ENCODE results near the gene THSD8.

The THSD8 gene

GRCh38 chr19:12821761-12822160 lies 19.9 kb downstream of the THSD8 start:
- H3K9me3 ChIP-seq (ENCODE audit: control insufficient read depth, low read length): no peaks in the 10 kb centered on the region
- H3K27me3 ChIP-seq (replicated peaks; ENCODE audit: control insufficient read depth, insufficient read depth, low read length, poor library complexity, severe bottlenecking): peaks cover 12% of the 10 kb centered on the region
- H3K27ac ChIP-seq (ENCODE audit: insufficient read depth, low read length, poor library complexity, severe bottlenecking): no peak overlapping the region
- no peaks in the 10 kb centered on the region for H3K36me3 ChIP-seq (ENCODE audit: control insufficient read depth, insufficient read depth, low read length)
- no peak overlapping the region for H3K4me3 ChIP-seq (ENCODE audit: insufficient read depth, low read depth, low read length, poor library complexity, severe bottlenecking)
- H3K4me1 ChIP-seq (ENCODE audit: control insufficient read depth, insufficient read depth, low read length, poor library complexity, severe bottlenecking): no peaks in the 10 kb centered on the region
- no peak for DNase-seq

- Histone ChIP-seq H3K36me3 (ENCODE audit: control insufficient read depth, insufficient read depth, low read length) (no peaks in the 10 kb centered on the region), H3K4me3 (ENCODE audit: insufficient read depth, low read depth, low read length, poor library complexity, severe bottlenecking) (no peak overlapping the region), H3K27ac (ENCODE audit: insufficient read depth, low read length, poor library complexity, severe bottlenecking) (no peak overlapping the region), H3K4me1 (ENCODE audit: control insufficient read depth, insufficient read depth, low read length, poor library complexity, severe bottlenecking) (no peaks in the 10 kb centered on the region), H3K9me3 (ENCODE audit: control insufficient read depth, low read length) (no peaks in the 10 kb centered on the region), H3K27me3 (replicated peaks; ENCODE audit: control insufficient read depth, insufficient read depth, low read length, poor library complexity, severe bottlenecking) (peaks cover 36% of the 10 kb centered on the region)
- DNase-seq: no peak
Measured at GRCh38 chr19:12825254-12826131, 23.6 kb downstream of the THSD8 start.

- DNase-seq: no peak
- Histone ChIP-seq H3K9me3 (ENCODE audit: control insufficient read depth, low read length) (no peaks in the 10 kb centered on the region), H3K27ac (ENCODE audit: insufficient read depth, low read length, poor library complexity, severe bottlenecking) (no peak overlapping the region), H3K4me1 (ENCODE audit: control insufficient read depth, insufficient read depth, low read length, poor library complexity, severe bottlenecking) (peaks cover 12% of the 10 kb centered on the region), H3K4me3 (ENCODE audit: insufficient read depth, low read depth, low read length, poor library complexity, severe bottlenecking) (no peak overlapping the region), H3K27me3 (replicated peaks; ENCODE audit: control insufficient read depth, insufficient read depth, low read length, poor library complexity, severe bottlenecking) (peaks cover 61% of the 10 kb centered on the region), H3K36me3 (ENCODE audit: control insufficient read depth, insufficient read depth, low read length) (no peaks in the 10 kb centered on the region)
Measured at GRCh38 chr19:12828494-12828893, 26.6 kb downstream of the THSD8 start.

- H3K4me3 ChIP-seq (ENCODE audit: insufficient read depth, low read depth, low read length, poor library complexity, severe bottlenecking): no peak overlapping the region
- H3K27me3 ChIP-seq (replicated peaks; ENCODE audit: control insufficient read depth, insufficient read depth, low read length, poor library complexity, severe bottlenecking): peaks cover 85% of the 10 kb centered on the region
- H3K27ac ChIP-seq (ENCODE audit: insufficient read depth, low read length, poor library complexity, severe bottlenecking): no peak overlapping the region
- H3K9me3 ChIP-seq (ENCODE audit: control insufficient read depth, low read length): no peaks in the 10 kb centered on the region
- DNase-seq: no peak
- peaks cover 22% of the 10 kb centered on the region for H3K4me1 ChIP-seq (ENCODE audit: control insufficient read depth, insufficient read depth, low read length, poor library complexity, severe bottlenecking)
- H3K36me3 ChIP-seq (ENCODE audit: control insufficient read depth, insufficient read depth, low read length): no peaks in the 10 kb centered on the region
Measured at GRCh38 chr19:12833418-12833737, 31.5 kb downstream of the THSD8 start.

GRCh38 chr19:12833738-12834565 lies 32.1 kb downstream of the THSD8 start:
- H3K4me3 ChIP-seq (ENCODE audit: insufficient read depth, low read depth, low read length, poor library complexity, severe bottlenecking): peak overlapping the region; percentile 12
- H3K36me3 ChIP-seq (ENCODE audit: control insufficient read depth, insufficient read depth, low read length): no peaks in the 10 kb centered on the region
- H3K27ac ChIP-seq (ENCODE audit: insufficient read depth, low read length, poor library complexity, severe bottlenecking): no peak overlapping the region
- H3K9me3 ChIP-seq (ENCODE audit: control insufficient read depth, low read length): no peaks in the 10 kb centered on the region
- DNase-seq: peak; percentile 13 to 41 (median 34)
- peaks cover 28% of the 10 kb centered on the region for H3K4me1 ChIP-seq (ENCODE audit: control insufficient read depth, insufficient read depth, low read length, poor library complexity, severe bottlenecking)
- peaks cover 85% of the 10 kb centered on the region for H3K27me3 ChIP-seq (replicated peaks; ENCODE audit: control insufficient read depth, insufficient read depth, low read length, poor library complexity, severe bottlenecking)

- no peaks in the 10 kb centered on the region for H3K9me3 ChIP-seq (ENCODE audit: control insufficient read depth, low read length)
- H3K4me1 ChIP-seq (ENCODE audit: control insufficient read depth, insufficient read depth, low read length, poor library complexity, severe bottlenecking): peaks cover 30% of the 10 kb centered on the region
- peak within 1 kb of the TSS; percentile 12 for H3K4me3 ChIP-seq (ENCODE audit: insufficient read depth, low read depth, low read length, poor library complexity, severe bottlenecking)
- H3K36me3 ChIP-seq (ENCODE audit: control insufficient read depth, insufficient read depth, low read length): no peaks in the 10 kb centered on the region
- DNase-seq: no peak
- H3K27me3 ChIP-seq (replicated peaks; ENCODE audit: control insufficient read depth, insufficient read depth, low read length, poor library complexity, severe bottlenecking): peaks cover 84% of the 10 kb centered on the region
- H3K27ac ChIP-seq (ENCODE audit: insufficient read depth, low read length, poor library complexity, severe bottlenecking): no peak within 1 kb of the TSS
Measured at GRCh38 chr19:12834566-12834943, 32.7 kb downstream of the THSD8 start, which contains the start of gene RTBDN. Gene RTBDN, minus strand, starts transcription at chr19:12834579. Its CDS starts 4,600 bp downstream, at chr19:12829979.

GRCh38 chr19:12834976-12835757 lies 33.3 kb downstream of the THSD8 start:
- Histone ChIP-seq H3K36me3 (ENCODE audit: control insufficient read depth, insufficient read depth, low read length) (no peaks in the 10 kb centered on the region), H3K4me1 (ENCODE audit: control insufficient read depth, insufficient read depth, low read length, poor library complexity, severe bottlenecking) (peaks cover 30% of the 10 kb centered on the region), H3K27ac (ENCODE audit: insufficient read depth, low read length, poor library complexity, severe bottlenecking) (no peak overlapping the region), H3K27me3 (replicated peaks; ENCODE audit: control insufficient read depth, insufficient read depth, low read length, poor library complexity, severe bottlenecking) (peaks cover 81% of the 10 kb centered on the region), H3K9me3 (ENCODE audit: control insufficient read depth, low read length) (no peaks in the 10 kb centered on the region), H3K4me3 (ENCODE audit: insufficient read depth, low read depth, low read length, poor library complexity, severe bottlenecking) (no peak overlapping the region)
- no peak for DNase-seq

- Histone ChIP-seq H3K27ac (ENCODE audit: insufficient read depth, low read length, poor library complexity, severe bottlenecking) (no peak overlapping the region), H3K36me3 (ENCODE audit: control insufficient read depth, insufficient read depth, low read length) (no peaks in the 10 kb centered on the region), H3K4me1 (ENCODE audit: control insufficient read depth, insufficient read depth, low read length, poor library complexity, severe bottlenecking) (peaks cover 40% of the 10 kb centered on the region), H3K9me3 (ENCODE audit: control insufficient read depth, low read length) (no peaks in the 10 kb centered on the region), H3K4me3 (ENCODE audit: insufficient read depth, low read depth, low read length, poor library complexity, severe bottlenecking) (no peak overlapping the region), H3K27me3 (replicated peaks; ENCODE audit: control insufficient read depth, insufficient read depth, low read length, poor library complexity, severe bottlenecking) (peaks cover 83% of the 10 kb centered on the region)
- no peak for DNase-seq
Measured at GRCh38 chr19:12836529-12836863, 34.6 kb downstream of the THSD8 start.

GRCh38 chr19:12837225-12837624 lies 35.4 kb downstream of the THSD8 start:
- peaks cover 38% of the 10 kb centered on the region for H3K4me1 ChIP-seq (ENCODE audit: control insufficient read depth, insufficient read depth, low read length, poor library complexity, severe bottlenecking)
- H3K27ac ChIP-seq (ENCODE audit: insufficient read depth, low read length, poor library complexity, severe bottlenecking): no peak overlapping the region
- H3K36me3 ChIP-seq (ENCODE audit: control insufficient read depth, insufficient read depth, low read length): no peaks in the 10 kb centered on the region
- no peak overlapping the region for H3K4me3 ChIP-seq (ENCODE audit: insufficient read depth, low read depth, low read length, poor library complexity, severe bottlenecking)
- H3K27me3 ChIP-seq (replicated peaks; ENCODE audit: control insufficient read depth, insufficient read depth, low read length, poor library complexity, severe bottlenecking): peaks cover 77% of the 10 kb centered on the region
- no peaks in the 10 kb centered on the region for H3K9me3 ChIP-seq (ENCODE audit: control insufficient read depth, low read length)
- DNase-seq: no peak

Measured in effector memory CD4-positive, alpha-beta T cell (primary cell).